ENCODE data around the gene CRACDL.
"Not testable (repeated sequence)": the region's sequence is repeated elsewhere in the genome, so short reads cannot be mapped to it uniquely, and the experiment has no call there.

Gene CRACDL

DNA sequence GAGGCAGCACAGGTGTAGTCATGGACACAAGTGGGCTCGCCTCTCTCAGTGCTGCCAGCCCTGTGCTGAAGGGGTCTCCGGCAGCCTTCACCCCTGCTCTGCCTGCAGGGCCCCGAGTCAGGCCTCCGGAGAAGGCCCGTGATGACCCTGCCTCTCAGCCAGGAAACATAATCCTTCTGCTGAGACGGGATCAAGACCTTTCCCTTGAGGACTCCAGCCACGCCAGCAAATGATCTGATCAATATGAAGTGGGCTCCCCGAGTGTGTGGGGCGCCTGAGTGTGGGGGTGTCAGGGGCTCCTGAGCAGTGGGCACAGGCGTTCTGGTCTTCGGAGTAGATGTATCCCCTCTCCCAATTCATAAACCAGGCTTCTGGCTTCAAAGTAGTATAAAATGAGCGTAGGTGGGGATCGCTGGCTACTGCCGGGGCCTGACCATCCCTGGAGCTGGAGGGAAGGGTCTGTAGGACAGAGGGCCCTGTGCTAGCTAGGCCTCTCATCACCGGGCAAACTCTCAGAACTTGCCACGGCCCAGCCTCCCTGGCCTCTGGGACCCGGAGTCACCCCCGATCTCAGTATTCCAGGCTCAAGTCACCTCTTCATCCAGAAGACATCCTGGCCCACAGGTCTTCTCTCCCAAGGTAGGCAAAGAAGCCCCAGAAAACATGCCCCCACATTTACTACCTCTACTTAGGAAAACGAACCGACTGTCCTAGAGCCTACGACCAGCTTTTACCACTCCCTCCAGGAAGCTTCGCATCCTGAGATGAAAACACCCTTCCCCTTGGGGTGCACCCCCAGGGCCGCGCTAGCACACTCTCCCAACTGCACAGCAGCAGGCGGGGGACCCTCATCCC, 33.6 kb downstream of the CRACDL start:
- Mint-ChIP-seq H3K9me3 (ENCODE audit: low read depth) (no peaks in the 10 kb centered on the region), H3K36me3 (no peaks in the 10 kb centered on the region), H3K27ac (no peak overlapping the region), H3K27me3 (peaks cover 1% of the 10 kb centered on the region), H3K4me1 (ENCODE audit: low read depth) (no peaks in the 10 kb centered on the region), H3K4me3 (no peak overlapping the region)

DNA sequence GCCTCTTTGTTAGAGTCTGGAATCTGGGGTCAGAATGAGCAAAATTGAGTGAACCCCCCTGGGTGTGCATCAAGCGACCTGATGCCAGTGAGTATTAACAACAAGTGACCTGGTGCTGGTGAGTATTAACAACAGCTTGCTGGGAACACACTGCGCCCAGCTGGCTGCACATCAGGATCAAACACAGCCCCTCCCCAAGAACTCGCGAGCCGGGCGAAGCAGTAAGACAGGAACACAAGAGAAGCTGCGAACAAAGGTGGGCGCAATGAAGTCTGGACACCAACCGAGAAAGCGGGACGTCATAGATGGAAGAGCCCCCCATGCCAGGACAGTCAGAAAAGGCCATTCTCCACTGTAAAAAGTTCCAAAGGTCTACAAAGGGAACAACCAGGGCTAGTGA, 34.3 kb downstream of the CRACDL start:
- Mint-ChIP-seq H3K27ac (no peak overlapping the region), H3K9me3 (ENCODE audit: low read depth) (no peaks in the 10 kb centered on the region), H3K4me1 (ENCODE audit: low read depth) (no peaks in the 10 kb centered on the region), H3K27me3 (no peaks in the 10 kb centered on the region), H3K4me3 (no peak overlapping the region), H3K36me3 (no peaks in the 10 kb centered on the region)

DNA sequence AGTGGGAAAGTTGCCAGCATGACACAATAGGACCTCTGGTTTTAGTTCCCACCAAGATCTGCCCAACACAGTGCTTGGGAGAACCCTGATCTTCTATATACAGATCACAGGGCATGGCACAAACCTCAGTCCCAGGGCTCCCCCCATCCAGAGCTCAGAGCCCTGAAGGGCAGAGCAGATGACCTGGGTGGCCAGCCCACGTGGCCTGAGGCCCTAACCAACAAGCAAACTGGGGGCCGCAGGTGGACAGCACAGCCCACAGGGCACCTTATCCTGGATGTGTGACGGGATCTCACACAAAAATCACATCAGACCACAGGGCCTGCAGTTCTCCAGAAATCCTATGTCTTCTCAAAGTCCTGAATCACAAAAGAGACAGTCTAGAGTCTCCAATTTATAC, 34.7 kb downstream of the CRACDL start:
- no peaks in the 10 kb centered on the region for H3K36me3 Mint-ChIP-seq
- H3K4me3 Mint-ChIP-seq = no peak overlapping the region
- H3K27ac Mint-ChIP-seq = no peak overlapping the region
- H3K4me1 Mint-ChIP-seq (ENCODE audit: low read depth) = no peaks in the 10 kb centered on the region
- H3K9me3 Mint-ChIP-seq (ENCODE audit: low read depth) = no peaks in the 10 kb centered on the region
- no peaks in the 10 kb centered on the region for H3K27me3 Mint-ChIP-seq

DNA sequence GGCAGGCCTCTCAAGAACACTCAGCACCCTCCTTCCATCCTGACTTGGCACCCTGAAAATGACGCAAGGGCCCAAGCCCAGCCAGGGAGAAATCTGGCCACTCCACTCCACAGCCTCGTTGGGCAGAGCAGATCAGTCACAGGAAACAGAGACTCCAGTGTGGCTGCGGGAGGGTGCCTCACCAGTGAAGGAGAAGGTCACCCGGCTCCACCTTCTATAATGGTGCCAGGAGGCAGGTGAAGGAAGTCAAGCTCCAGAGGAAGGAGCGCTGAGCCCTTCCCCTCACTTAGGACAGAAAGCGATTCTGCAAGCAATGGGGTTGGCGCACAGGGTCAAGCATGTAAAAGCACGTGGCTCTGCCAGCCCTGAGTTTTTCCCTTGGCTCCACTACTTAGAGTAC, 35.3 kb downstream of the CRACDL start:
- Mint-ChIP-seq H3K4me1 (ENCODE audit: low read depth) (no peaks in the 10 kb centered on the region), H3K4me3 (no peak overlapping the region), H3K9me3 (ENCODE audit: low read depth) (no peaks in the 10 kb centered on the region), H3K36me3 (no peaks in the 10 kb centered on the region), H3K27ac (no peak overlapping the region), H3K27me3 (no peaks in the 10 kb centered on the region)

DNA sequence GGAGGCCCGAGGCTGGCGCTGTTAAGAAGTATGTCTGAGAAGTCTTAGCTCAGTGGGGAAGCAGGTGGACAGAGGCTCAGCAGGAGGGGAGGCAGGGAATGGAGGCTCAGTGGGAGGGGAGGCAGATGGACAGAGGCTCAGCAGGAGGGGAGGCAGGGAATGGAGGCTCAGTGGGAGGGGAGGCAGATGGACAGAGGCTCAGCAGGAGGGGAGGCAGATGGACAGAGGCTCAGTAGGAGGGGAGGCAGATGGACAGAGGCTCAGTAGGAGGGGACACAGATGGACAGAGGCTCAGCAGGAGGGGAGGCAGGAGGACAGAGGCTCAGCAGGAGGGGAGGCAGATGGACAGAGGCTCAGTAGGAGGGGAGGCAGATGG, 36.3 kb downstream of the CRACDL start:
- H3K27me3 Mint-ChIP-seq; H3K27ac Mint-ChIP-seq; H3K4me1 Mint-ChIP-seq (ENCODE audit: low read depth); H3K4me3 Mint-ChIP-seq; H3K9me3 Mint-ChIP-seq (ENCODE audit: low read depth); H3K36me3 Mint-ChIP-seq: not testable (repeated sequence)

DNA sequence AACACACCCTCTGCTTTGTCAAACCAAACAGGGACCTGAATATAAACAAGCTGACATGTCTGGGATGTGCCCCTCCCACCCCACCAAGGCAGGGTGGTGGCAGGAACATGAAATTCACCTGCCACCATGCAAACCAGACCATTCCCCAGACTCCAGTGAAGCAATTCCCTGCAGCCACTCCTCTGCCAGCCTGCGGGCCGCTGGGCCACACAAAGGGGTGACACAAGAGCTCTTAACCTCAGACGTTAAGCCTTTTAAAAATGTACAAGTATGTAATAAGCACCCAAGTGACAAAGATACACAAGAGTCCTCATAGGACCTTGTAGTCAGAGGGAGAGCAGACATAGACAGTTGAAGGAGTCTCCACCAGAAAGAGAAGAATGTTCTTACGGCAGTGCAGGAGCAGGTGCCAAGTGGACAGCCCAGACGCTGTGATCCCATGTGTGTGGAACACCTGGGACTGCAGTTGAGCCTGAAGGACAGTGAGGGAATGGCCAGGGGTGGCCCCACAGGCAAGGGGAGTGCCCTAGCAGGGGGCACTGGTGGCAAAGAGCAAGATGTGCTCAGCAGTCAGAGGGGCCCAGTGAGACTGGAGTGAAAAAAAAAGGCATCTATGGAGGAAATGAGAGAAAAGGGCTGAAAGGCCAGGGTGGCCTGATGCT, 36.9 kb downstream of the CRACDL start:
- H3K27me3 Mint-ChIP-seq = no peaks in the 10 kb centered on the region
- no peak overlapping the region for H3K4me3 Mint-ChIP-seq
- no peak overlapping the region for H3K27ac Mint-ChIP-seq
- no peaks in the 10 kb centered on the region for H3K4me1 Mint-ChIP-seq (ENCODE audit: low read depth)
- no peaks in the 10 kb centered on the region for H3K36me3 Mint-ChIP-seq
- H3K9me3 Mint-ChIP-seq (ENCODE audit: low read depth) = no peaks in the 10 kb centered on the region

DNA sequence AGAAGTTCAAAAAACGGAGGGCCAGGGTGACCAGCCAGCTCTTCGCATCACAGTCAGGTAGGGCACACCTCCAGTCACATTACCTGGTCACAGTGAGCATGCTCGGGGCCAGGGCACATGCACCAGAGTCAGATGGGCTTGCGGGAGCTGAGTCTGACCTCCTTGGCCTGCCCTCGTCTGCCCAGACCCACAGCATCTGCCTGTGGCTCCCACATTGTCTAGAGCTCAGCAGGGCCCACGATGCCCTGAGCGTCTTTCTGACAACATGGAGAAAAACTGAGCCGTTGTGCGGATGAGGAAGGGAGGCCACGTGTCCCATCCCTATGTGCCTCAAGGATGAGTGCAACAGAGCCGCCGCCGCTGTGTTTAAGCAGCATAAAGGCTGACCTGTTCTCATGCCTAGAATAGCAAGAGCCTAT, 37.6 kb downstream of the CRACDL start:
- Mint-ChIP-seq H3K4me1 (ENCODE audit: low read depth) (no peaks in the 10 kb centered on the region), H3K27ac (no peak overlapping the region), H3K36me3 (no peaks in the 10 kb centered on the region), H3K4me3 (no peak overlapping the region), H3K27me3 (no peaks in the 10 kb centered on the region), H3K9me3 (ENCODE audit: low read depth) (no peaks in the 10 kb centered on the region)

DNA sequence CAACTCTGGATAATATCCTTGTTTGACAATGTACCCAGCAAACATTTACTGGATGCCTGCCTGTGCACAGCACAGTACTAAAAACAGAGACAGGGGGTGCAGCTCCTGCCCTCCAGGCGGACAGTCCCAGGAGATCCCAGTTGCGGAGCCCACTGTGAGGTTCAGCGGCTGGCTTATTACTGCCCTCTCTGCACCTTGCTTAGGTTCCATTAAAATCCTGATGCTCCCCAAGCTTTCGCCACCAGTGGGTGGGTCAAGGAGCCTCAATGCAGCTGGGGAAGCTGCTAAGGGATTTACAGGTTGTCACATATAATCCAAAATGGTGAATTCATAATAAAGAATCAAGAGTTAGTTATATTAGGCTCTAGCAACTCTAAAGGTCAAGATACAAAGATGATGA, 38.3 kb downstream of the CRACDL start:
- no peaks in the 10 kb centered on the region for H3K36me3 Mint-ChIP-seq
- no peak overlapping the region for H3K27ac Mint-ChIP-seq
- no peaks in the 10 kb centered on the region for H3K9me3 Mint-ChIP-seq (ENCODE audit: low read depth)
- H3K27me3 Mint-ChIP-seq = no peaks in the 10 kb centered on the region
- no peak overlapping the region for H3K4me3 Mint-ChIP-seq
- H3K4me1 Mint-ChIP-seq (ENCODE audit: low read depth) = no peaks in the 10 kb centered on the region

DNA sequence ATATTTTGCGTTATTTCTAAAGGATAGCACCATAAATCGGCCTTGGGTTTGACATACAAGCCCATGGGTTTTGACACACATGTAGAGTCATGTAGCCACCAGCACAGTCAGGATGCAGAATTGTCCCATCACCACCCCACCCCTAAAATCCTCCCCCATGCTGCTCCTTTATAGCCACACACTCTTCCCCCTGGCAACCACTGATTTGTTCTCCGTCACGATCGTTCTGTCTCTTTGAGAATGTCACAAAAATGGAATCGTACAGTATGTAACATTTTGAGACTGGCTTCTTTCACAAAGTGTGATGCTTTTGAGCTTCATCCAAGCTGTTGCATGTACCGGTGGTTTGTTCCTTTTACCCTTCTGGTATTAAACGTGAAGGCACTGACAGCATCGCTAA, 39.1 kb downstream of the CRACDL start:
- no peaks in the 10 kb centered on the region for H3K9me3 Mint-ChIP-seq (ENCODE audit: low read depth)
- H3K27ac Mint-ChIP-seq = no peak overlapping the region
- no peak overlapping the region for H3K4me3 Mint-ChIP-seq
- no peaks in the 10 kb centered on the region for H3K36me3 Mint-ChIP-seq
- H3K27me3 Mint-ChIP-seq = no peaks in the 10 kb centered on the region
- no peaks in the 10 kb centered on the region for H3K4me1 Mint-ChIP-seq (ENCODE audit: low read depth)

DNA sequence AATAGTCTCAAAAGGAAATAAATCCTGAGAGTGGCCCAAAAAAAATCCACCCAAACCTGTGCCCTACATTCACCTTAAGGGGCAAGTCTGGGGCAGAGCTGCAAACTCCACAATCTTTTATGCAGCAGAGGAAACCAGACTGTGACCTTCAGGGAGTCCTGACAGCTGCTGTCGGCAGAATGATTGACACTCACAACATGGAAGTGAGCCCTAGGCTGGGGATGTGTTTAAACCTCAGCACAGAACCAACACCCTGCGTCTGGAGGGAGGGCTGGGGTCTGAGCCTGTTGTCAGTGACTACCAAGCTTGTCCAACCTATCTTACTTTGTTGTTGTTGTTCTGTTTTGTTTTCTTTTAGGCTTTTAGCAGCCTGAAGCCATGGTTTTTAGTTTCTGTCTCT, 39.6 kb downstream of the CRACDL start:
- Mint-ChIP-seq H3K9me3 (ENCODE audit: low read depth) (no peaks in the 10 kb centered on the region), H3K27me3 (no peaks in the 10 kb centered on the region), H3K4me1 (ENCODE audit: low read depth) (no peaks in the 10 kb centered on the region), H3K4me3 (no peak overlapping the region), H3K36me3 (no peaks in the 10 kb centered on the region), H3K27ac (no peak overlapping the region)

DNA sequence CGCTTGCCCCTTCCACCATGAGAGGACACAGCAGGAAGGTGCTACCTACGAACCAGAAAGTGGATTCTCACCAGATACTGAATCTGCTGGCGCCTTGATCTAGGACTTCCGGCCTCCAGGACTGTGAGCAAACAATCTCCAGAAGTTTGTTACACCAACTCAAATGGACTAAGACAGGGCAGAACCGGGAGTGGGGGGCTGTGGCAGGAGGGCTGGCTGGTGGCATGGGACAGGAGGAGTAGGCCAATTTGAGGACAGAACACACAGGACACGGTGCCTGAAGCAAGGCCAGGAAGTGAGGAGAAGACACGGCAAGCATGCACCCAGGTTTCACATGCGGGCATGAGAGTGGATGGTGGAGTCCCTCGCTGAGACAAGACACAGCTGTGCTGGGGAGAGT, 40.1 kb downstream of the CRACDL start:
- no peaks in the 10 kb centered on the region for H3K36me3 Mint-ChIP-seq
- no peak overlapping the region for H3K27ac Mint-ChIP-seq
- H3K27me3 Mint-ChIP-seq = no peaks in the 10 kb centered on the region
- H3K4me1 Mint-ChIP-seq (ENCODE audit: low read depth) = no peaks in the 10 kb centered on the region
- no peaks in the 10 kb centered on the region for H3K9me3 Mint-ChIP-seq (ENCODE audit: low read depth)
- no peak overlapping the region for H3K4me3 Mint-ChIP-seq

DNA sequence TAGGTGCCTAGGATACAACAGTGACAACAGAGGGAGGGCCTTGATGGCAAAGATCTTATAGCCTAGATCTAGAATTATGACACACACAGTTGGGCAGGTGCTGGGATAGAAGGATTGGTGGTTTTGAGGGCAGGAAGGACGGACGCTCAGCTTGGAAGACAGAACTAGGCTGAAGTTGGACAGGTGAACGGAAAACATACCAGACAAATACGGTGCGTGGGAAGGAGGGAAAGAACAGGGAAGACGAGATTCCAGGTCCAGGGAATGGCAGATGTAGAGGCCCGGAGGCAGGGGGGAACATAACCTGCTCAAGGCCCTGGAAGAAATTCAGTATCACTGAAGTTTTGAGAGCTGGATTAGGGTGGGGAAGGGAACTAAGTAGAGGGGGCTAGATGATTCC, 40.8 kb downstream of the CRACDL start:
- peaks cover under 1% of the 10 kb centered on the region for H3K36me3 Mint-ChIP-seq
- peaks cover under 1% of the 10 kb centered on the region for H3K27me3 Mint-ChIP-seq
- no peaks in the 10 kb centered on the region for H3K4me1 Mint-ChIP-seq (ENCODE audit: low read depth)
- H3K27ac Mint-ChIP-seq = no peak overlapping the region
- peaks cover 2% of the 10 kb centered on the region for H3K9me3 Mint-ChIP-seq (ENCODE audit: low read depth)
- no peak overlapping the region for H3K4me3 Mint-ChIP-seq

DNA sequence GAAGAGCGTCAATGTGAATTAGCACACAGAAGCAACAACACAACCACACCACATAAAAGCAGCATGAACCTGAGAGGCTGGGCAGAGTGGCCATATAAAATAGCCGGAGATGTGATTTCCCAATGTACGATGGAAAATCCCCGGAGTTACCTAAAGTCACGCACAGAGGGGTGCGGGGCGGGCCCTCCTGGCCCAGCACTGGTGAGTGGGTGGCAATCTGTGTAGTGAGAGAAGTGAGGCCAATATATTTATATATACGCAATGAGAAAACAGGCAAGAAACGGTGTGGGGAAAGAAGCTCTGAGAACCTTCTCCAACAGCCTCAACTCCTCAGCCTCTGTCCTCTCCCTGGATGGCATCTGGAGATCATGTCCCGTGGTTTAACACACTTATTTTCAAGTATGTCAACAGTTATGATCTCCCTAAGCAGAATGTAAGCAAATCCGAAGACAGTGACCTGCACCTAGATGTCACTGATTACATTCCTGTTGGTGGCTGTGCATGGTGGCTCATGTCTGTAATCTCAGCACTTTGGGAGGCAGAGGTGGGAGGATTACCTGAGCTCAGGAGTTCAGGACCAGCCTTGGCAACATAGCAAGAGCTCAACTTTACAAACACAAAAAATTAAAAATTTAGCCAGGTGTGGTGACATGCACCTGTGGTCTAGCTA, 41.6 kb downstream of the CRACDL start:
- Mint-ChIP-seq H3K4me3 (no peak overlapping the region), H3K36me3 (peaks cover 3% of the 10 kb centered on the region), H3K9me3 (ENCODE audit: low read depth) (peaks cover 10% of the 10 kb centered on the region), H3K27ac (no peak overlapping the region), H3K4me1 (ENCODE audit: low read depth) (no peaks in the 10 kb centered on the region), H3K27me3 (peaks cover 4% of the 10 kb centered on the region)

DNA sequence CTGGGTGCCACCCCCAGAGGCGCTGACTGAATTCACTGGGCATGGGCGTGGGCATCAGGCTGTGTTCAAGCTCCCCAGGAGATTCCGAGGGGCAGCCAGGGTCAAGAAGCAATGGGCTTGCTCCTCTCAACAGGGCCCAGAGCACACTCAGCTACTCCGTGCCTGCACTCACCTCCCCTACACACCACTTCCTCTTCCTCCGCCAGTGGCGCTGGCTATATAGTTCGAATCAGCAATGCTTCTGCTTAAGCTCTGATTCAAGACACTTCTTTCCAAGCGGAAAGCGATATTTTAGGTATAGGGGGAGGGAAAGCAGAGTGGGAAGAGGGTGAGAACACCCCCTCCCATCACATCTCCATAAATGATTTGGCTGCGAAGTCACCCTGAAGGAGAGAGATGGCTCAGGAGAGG, 42.1 kb downstream of the CRACDL start:
- Mint-ChIP-seq H3K36me3 (peaks cover 3% of the 10 kb centered on the region), H3K4me3 (no peak overlapping the region), H3K27me3 (peaks cover 4% of the 10 kb centered on the region), H3K27ac (no peak overlapping the region), H3K4me1 (ENCODE audit: low read depth) (no peaks in the 10 kb centered on the region), H3K9me3 (ENCODE audit: low read depth) (peaks cover 10% of the 10 kb centered on the region)

DNA sequence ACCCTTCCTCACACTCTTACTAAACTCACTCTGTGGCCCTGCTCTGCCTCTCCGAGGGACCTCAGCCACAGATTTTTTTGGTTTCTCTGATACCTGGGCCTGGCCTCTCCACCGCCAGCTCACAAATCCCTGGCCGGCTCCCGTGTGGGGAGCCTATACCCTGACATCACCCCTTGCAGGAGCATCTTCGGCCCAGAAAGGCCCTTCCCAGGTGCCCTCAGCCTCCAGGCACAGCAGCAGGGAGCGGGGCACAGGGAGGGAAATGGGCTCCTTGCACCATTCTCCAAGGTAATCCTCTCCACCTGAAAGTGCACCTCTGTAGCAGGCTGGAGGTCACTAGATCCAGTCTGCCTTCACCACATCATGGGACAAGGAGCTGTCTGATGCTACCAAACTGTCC, 43.2 kb downstream of the CRACDL start:
- no peak overlapping the region for H3K4me3 Mint-ChIP-seq
- H3K36me3 Mint-ChIP-seq = peaks cover 3% of the 10 kb centered on the region
- H3K9me3 Mint-ChIP-seq (ENCODE audit: low read depth) = peaks cover 10% of the 10 kb centered on the region
- H3K27ac Mint-ChIP-seq = no peak overlapping the region
- peaks cover 6% of the 10 kb centered on the region for H3K27me3 Mint-ChIP-seq
- H3K4me1 Mint-ChIP-seq (ENCODE audit: low read depth) = no peaks in the 10 kb centered on the region
